GM10847 (cell line): ENCODE results near the gene PBX1.

Source experiments
- POLR2A ChIP-seq: IDR thresholded peaks from 2 replicates; pipeline ENCODE4 v1.6.1; 2011; ENCODE audit not compliant: insufficient read length; ENCODE audit errors: extremely low read depth

Gene PBX1

GRCh38 chr1:164562061-164562460 is 3.1 kb downstream of the PBX1 start:
- TF ChIP-seq POLR2A: no peak

- no peak for TF ChIP-seq POLR2A
Measured at GRCh38 chr1:164562511-164562910, 3.5 kb downstream of the PBX1 start.

- TF ChIP-seq POLR2A: no peak
Measured at GRCh38 chr1:164562947-164563520, 4.0 kb downstream of the PBX1 start.

- TF ChIP-seq POLR2A: no peak
Measured at GRCh38 chr1:164563721-164564360, 4.9 kb downstream of the PBX1 start.

GRCh38 chr1:164564378-164564777 is 5.4 kb downstream of the PBX1 start:
- no peak for TF ChIP-seq POLR2A

GRCh38 chr1:164565357-164565756 is 6.4 kb downstream of the PBX1 start:
- TF ChIP-seq POLR2A: no peak

- TF ChIP-seq POLR2A: no peak
Measured at GRCh38 chr1:164567774-164568173, 8.8 kb downstream of the PBX1 start.

- no peak for TF ChIP-seq POLR2A
Measured at GRCh38 chr1:164569241-164569640, 10.3 kb downstream of the PBX1 start.

- no peak for TF ChIP-seq POLR2A
Measured at GRCh38 chr1:164569866-164570265, 10.9 kb downstream of the PBX1 start.

GRCh38 chr1:164571333-164571732 is 12.3 kb downstream of the PBX1 start:
- no peak for TF ChIP-seq POLR2A

GRCh38 chr1:164575356-164575886 is 16.4 kb downstream of the PBX1 start:
- no peak for TF ChIP-seq POLR2A

GRCh38 chr1:164576291-164577271 is 17.6 kb downstream of the PBX1 start:
- no peak for TF ChIP-seq POLR2A

- TF ChIP-seq POLR2A: no peak
Measured at GRCh38 chr1:164577291-164577690, 18.3 kb downstream of the PBX1 start.

- no peak for TF ChIP-seq POLR2A
Measured at GRCh38 chr1:164578479-164579200, 19.7 kb downstream of the PBX1 start.

- no peak for TF ChIP-seq POLR2A
Measured at GRCh38 chr1:164579381-164579780, 20.4 kb downstream of the PBX1 start.

- no peak for TF ChIP-seq POLR2A
Measured at GRCh38 chr1:164581762-164582161, 22.8 kb downstream of the PBX1 start.

GRCh38 chr1:164583196-164583595 is 24.2 kb downstream of the PBX1 start:
- TF ChIP-seq POLR2A: no peak
